Middle frontal gyrus (tissue), 1 donor: ENCODE data around the gene KCNJ4.

Source experiments
- DNase-seq: peaks from one replicate; pipeline ENCODE4 v3.0.0-alpha.2; 2015; ENCODE audit warnings: low spot score; ENCODE audit errors: extremely low spot score

The KCNJ4 gene

GRCh38 chr22:38455076-38455529, at the start of gene KCNJ4:
Gene KCNJ4, minus strand, starts transcription at chr22:38455199. Its CDS starts 27,067 bp downstream, at chr22:38428132.
- no peak for DNase-seq

GRCh38 chr22:38503021-38503420, 48.0 kb upstream of the KCNJ4 start:
- DNase-seq: no peak

GRCh38 chr22:38501797-38502672, 47.0 kb upstream of the KCNJ4 start:
- no peak for DNase-seq

GRCh38 chr22:38497869-38498268, 42.9 kb upstream of the KCNJ4 start:
- no peak for DNase-seq

- no peak for DNase-seq
Observed at GRCh38 chr22:38494939-38495338, 39.9 kb upstream of the KCNJ4 start.

- no peak for DNase-seq
Observed at GRCh38 chr22:38494498-38494897, 39.5 kb upstream of the KCNJ4 start.

GRCh38 chr22:38491707-38492348, 36.8 kb upstream of the KCNJ4 start:
- DNase-seq: no peak

GRCh38 chr22:38490915-38491314, 35.9 kb upstream of the KCNJ4 start:
- DNase-seq: no peak

- DNase-seq: no peak
Observed at GRCh38 chr22:38490475-38490874, 35.5 kb upstream of the KCNJ4 start.

GRCh38 chr22:38489561-38490145, 34.7 kb upstream of the KCNJ4 start:
- no peak for DNase-seq

- no peak for DNase-seq
Observed at GRCh38 chr22:38489142-38489541, 34.1 kb upstream of the KCNJ4 start.

- no peak for DNase-seq
Observed at GRCh38 chr22:38487946-38488345, 32.9 kb upstream of the KCNJ4 start.

GRCh38 chr22:38485783-38486182, 30.8 kb upstream of the KCNJ4 start:
- no peak for DNase-seq

- DNase-seq: no peak
Observed at GRCh38 chr22:38484244-38484643, 29.2 kb upstream of the KCNJ4 start.

GRCh38 chr22:38482662-38483308, 27.8 kb upstream of the KCNJ4 start:
- DNase-seq: no peak

GRCh38 chr22:38481871-38482332, 26.9 kb upstream of the KCNJ4 start:
- DNase-seq: no peak

- no peak for DNase-seq
Observed at GRCh38 chr22:38481162-38481870, 26.3 kb upstream of the KCNJ4 start.

- no peak for DNase-seq
Observed at GRCh38 chr22:38479096-38479837, 24.3 kb upstream of the KCNJ4 start.

- DNase-seq: no peak
Observed at GRCh38 chr22:38477585-38477984, 22.6 kb upstream of the KCNJ4 start.

- DNase-seq: no peak
Observed at GRCh38 chr22:38474003-38474607, 19.1 kb upstream of the KCNJ4 start.
